Cardiac fibroblast (primary cell): Measurements from ENCODE around the gene GPRIN1.

Experiments
- DNase-seq, 2 donors: peaks; one replicate each; pipeline versions ENCODE4 v3.0.0 to v3.0.0-alpha.2; 2010; ENCODE audit warnings: low read depth in 2 of 2
- H3K4me3 ChIP-seq, 2 donors: replicated peaks in 1 of 2; 1 replicate in 1 of 2; 2 replicates in 1 of 2; pipeline ENCODE4 v1.5.1; 2011; ENCODE audit warnings: low read depth in 2 of 2, low read length in 2 of 2, mild to moderate bottlenecking in 2 of 2, moderate library complexity in 1 of 2
- CTCF ChIP-seq: IDR thresholded peaks from one replicate; pipeline ENCODE4 v1.5.1; 2011; ENCODE audit warnings: low read depth, mild to moderate bottlenecking, low read length, inconsistent platforms

Gene GPRIN1

GRCh38 chr5:176653401-176654385 lies 43.7 kb upstream of the GPRIN1 start:
- no peak overlapping the region for H3K4me3 ChIP-seq
- no peak for TF ChIP-seq CTCF
- no peak for DNase-seq

- H3K4me3 ChIP-seq, result no peak overlapping the region
- peak in 1 of 2 donors; percentile 11 for DNase-seq
- no peak for TF ChIP-seq CTCF
Measured at GRCh38 chr5:176652136-176652535, 42.2 kb upstream of the GPRIN1 start.

DNA sequence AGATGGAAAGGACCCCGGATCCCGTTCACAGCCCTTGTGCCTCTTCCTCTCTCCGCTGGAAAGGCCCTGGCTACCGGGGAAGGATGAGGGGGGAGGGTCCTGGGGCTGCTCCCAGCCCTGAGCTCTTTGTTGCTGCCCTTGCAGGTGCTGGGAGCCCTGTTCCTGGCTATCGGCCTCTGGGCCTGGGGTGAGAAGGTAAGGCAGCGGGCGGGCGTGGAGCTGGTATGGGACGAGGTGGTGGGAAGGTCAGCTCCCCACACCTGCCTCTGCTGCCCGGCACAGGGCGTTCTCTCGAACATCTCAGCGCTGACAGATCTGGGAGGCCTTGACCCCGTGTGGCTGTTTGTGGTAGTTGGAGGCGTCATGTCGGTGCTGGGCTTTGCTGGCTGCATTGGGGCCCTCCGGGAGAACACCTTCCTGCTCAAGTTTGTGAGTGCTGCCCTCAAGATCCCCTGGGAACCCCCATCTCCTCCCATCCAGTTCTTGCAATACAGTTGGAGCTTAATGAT lies 41.6 kb upstream of the GPRIN1 start:
- no peak for TF ChIP-seq CTCF
- DNase-seq, result no peak
- H3K4me3 ChIP-seq, result no peak overlapping the region

GRCh38 chr5:176650354-176650884 lies 40.5 kb upstream of the GPRIN1 start:
- no peak for DNase-seq
- H3K4me3 ChIP-seq, result no peak overlapping the region
- TF ChIP-seq CTCF, result no peak

- no peak for DNase-seq
- H3K4me3 ChIP-seq, result peak overlapping the region; percentile 82 to 84
- no peak for TF ChIP-seq CTCF
Measured at GRCh38 chr5:176648474-176649194, 38.7 kb upstream of the GPRIN1 start.

DNA sequence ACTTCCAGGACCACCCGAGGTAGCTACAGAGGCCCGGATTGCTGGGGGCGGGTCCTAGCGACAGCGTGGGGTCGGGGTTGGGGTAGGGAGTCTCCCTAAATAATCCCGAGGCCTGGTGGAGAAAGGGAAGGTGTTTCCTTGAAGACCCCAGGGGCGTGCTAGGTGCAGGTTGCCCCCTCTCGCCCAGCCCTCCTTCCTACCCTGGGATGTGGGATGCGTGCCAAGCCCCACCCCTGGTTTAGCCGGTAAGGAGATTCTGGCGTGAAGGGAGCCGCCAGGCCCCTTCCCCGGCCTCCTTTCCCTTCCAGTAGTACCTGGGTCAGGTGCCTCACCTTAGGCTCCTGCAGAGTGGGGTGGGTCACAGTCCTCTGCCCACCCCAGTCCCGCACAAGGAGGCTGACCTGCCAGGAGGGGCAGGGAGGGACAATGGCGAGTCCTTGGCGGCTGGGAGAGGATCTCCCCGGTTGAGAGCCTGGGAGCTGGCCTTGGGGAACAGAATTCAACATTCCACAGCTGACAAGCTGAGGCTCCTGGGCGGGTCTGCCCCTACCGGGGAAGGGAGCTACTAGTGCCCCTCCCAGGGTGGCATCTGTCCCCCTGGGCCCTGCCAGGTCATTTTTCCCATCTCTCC lies 38.0 kb upstream of the GPRIN1 start:
- peak overlapping the region; percentile 82 to 84 for H3K4me3 ChIP-seq
- DNase-seq, result peak in 1 of 2 donors; percentile 34
- no peak for TF ChIP-seq CTCF
